Measurements from ENCODE around the gene UROC1.

The UROC1 gene

DNA sequence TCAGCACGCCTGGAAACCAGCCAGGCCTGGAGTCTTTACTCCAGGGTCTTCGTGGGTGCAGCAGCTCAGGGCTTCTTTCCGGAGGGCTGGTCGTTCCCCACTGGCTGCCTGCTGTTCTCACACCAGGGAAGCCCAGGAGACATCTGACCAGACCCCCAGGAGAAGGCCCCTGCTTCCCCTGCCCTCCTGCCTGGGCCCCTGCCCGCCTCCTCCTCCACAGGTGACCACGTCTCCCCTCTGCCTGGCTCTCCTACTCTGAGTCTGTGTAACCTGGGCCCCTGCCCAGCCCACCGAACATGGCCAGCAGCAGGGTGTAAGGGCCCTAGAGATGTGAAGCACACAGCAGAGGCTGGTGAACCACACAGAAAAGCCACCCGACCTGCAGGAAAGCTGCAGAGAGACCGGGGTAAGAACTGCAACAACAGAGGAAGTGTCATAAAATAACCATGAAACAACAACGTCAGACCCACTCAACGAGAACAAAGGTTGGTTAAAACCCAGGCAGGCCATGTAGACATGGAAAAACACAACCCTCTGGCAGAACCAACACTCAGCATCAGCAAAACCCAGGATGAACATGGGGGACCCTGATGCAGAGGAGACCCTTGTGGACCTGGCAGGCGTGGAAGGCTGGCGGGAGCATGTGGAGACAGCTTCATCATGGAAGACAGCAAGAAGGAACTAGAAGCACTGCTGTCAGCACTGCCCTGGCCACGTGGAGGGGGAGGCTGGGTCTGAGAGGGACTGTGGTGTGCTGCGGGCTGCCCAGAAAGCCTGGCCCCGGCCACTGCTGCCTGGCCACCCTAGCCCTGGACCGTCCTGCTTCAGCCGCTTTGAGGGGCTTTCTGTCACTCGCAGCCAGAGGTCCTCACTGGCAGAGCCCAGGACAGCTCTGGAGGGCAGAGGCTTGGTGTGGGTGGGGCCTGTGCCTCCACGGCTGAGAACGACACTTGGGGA is 20.4 kb downstream of the UROC1 start:
- DNase-seq, result no peak

GRCh38 chr3:126495786-126496185 is 21.8 kb downstream of the UROC1 start:
- no peak for DNase-seq

GRCh38 chr3:126494970-126495230 is 22.7 kb downstream of the UROC1 start:
- DNase-seq, result no peak

DNA sequence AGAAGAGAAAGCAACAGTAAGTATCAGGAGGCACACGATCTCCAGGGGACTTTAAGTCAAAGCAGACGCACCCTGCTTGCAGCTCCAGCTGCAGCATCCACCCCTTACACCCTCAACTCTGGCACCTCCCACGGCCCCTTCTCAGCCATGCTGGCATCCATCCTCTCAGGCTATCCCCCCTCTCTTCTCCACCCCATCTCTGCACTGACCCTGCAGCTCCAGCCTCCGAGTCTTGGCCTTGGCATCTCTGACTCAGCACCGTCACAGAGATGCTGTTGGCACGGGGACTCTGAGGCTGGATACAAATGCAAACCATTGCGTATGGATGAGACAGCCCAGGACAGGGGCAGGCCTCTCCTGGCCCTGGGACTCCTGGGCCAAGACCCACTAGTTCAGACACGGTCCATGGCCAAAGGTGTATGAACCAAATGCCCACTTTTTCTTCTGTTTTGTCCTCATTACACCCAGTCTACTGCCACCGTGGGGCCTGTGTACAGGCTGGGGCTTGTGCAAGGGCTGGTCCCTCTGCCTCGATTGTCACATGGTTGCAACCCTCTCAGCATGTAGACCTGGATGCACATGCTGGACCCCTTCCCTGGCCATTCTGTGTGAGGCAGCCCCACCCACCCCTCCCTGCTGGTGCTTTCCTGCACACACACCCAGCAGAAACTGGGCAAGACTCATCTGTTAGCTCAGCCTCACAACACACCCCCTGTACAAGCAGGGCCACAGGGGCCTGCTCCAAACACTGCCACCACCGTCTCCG is 23.2 kb downstream of the UROC1 start:
- DNase-seq, result peak in 7 of 51 donors; percentile 4 to 32 (median 26)

- no peak for DNase-seq
Measured at GRCh38 chr3:126493739-126494138, 23.8 kb downstream of the UROC1 start.

- no peak for DNase-seq
Measured at GRCh38 chr3:126493051-126493450, 24.5 kb downstream of the UROC1 start.

DNA sequence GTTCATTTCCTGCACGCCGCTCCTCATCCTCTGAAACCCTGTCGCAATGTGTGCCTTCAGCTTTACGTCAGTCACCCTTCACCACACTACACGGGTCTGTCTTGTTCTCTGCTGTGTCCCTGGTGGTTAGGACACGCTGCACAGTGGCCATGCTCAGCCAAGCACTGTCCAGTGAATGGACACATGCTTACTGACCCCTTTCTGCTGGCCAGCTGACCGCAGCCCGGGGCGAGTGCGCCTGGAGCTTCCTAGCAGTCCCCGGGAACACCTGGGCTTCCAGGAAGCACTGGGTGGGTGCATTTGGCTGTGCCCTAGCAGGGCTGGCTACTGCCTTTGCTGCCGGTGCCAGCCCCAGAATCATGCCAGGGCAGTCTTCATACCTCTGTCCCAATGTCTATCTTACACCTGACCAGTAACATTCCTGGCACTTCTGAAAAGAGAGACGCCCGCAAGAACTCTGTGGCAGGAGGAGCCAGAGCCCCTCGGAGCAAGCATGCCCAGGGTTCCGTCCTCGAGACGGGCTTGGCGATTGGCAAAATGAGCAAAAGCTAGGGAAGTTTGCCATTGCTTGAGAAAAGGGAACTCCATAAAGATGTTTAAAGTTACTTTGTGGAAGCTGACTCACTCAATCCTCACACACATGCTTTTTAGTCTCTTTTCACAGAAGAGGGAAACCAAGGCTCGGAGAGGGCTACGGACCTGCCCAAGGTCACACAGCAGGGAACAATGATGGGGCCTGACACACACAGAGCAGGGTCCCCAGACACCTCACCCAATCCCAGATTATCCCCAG is 26.2 kb downstream of the UROC1 start:
- DNase-seq, result no peak

GRCh38 chr3:126490619-126491018 is 27.0 kb downstream of the UROC1 start:
- no peak for DNase-seq

DNA sequence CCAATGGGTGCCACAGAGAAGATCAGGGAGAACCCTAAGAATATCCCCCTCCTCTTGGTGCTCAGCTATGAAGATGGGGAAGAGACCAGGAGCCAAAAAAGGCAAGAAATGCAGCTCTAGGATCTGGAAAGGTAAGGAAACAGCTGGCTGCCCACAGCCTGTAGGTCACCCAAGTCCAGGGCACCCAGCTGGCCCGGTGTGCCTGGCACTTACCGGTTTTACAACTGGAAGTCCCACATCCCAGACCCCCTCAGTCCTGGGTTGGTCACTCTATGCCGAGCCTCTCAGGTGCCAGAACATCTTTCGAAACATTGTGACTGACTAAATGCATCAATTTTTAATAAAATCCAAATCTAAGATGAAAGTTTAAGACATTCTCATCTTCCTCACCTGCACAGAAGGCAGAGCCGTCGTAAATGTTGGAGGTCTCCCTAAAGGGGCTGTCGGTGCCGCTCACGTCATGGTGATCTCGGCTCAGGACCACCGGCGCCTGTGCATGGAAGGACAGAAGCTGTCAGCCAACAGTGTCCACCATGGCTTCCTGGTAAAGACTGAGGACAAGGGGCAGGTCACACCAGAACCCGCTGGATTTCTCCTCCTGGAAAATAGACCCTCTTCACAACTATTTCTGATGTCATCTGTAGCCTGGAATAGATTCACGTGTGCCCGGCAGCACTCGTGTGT is 28.5 kb downstream of the UROC1 start:
- DNase-seq, result no peak

- DNase-seq, result no peak
Measured at GRCh38 chr3:126488185-126488584, 29.4 kb downstream of the UROC1 start.

GRCh38 chr3:126487151-126487771 is 30.3 kb downstream of the UROC1 start:
- peak in 5 of 51 donors; percentile 20 to 33 (median 25) for DNase-seq

- DNase-seq, result no peak
Measured at GRCh38 chr3:126486360-126486847, 31.2 kb downstream of the UROC1 start.

- no peak for DNase-seq
Measured at GRCh38 chr3:126485956-126486355, 31.6 kb downstream of the UROC1 start.

GRCh38 chr3:126485176-126485897 is 32.2 kb downstream of the UROC1 start:
- no peak for DNase-seq

GRCh38 chr3:126484662-126485061 is 32.9 kb downstream of the UROC1 start:
- DNase-seq, result no peak

GRCh38 chr3:126484148-126484547 is 33.4 kb downstream of the UROC1 start:
- no peak for DNase-seq

GRCh38 chr3:126483321-126483761 is 34.2 kb downstream of the UROC1 start:
- no peak for DNase-seq

- no peak for DNase-seq
Measured at GRCh38 chr3:126482503-126483255, 34.9 kb downstream of the UROC1 start.

Measured in hypothalamus (tissue), 51 donors.